ENCODE measurements around the gene RTKN2.

Gene RTKN2

DNA sequence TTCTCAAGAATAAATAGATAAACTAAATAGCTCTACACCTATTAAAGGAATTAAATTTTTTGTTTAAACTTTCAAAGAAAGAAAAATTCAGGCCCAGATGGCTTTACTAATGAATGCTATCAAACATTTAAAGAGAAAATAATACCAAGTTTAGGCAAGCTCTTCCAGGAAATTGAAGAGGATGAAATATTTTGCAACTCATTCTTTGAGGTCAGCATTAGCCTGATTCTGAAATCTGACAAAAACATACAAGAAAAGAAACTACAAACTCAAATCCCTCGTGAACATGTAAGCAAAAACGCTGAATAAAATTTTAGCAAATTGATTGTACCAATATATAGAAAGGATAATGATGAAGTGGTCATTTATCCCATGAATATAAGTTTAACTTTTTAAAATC is 93.4 kb downstream of the RTKN2 start:
- no peak for DNase-seq (ENCODE audit: low read depth in 2 of 2)

DNA sequence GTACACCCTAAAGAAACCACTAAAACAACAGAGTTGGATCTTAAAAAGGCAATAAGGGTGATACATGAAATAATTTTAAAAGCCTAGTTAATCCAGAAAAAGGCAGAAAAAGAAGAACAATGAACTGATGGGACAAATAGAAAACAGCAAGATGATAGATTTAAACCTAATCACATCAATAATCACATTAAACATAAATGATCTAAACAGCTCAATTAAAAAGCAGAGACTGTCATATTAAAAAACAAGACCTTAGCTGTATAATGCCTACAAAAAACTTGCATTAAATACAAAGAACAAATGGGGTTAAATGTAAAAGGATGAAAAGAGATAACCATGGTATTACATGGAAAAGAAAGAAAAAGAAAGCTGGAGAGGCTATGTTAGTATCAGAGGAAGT is 96.2 kb downstream of the RTKN2 start:
- DNase-seq (ENCODE audit: low read depth in 2 of 2) = no peak

DNA sequence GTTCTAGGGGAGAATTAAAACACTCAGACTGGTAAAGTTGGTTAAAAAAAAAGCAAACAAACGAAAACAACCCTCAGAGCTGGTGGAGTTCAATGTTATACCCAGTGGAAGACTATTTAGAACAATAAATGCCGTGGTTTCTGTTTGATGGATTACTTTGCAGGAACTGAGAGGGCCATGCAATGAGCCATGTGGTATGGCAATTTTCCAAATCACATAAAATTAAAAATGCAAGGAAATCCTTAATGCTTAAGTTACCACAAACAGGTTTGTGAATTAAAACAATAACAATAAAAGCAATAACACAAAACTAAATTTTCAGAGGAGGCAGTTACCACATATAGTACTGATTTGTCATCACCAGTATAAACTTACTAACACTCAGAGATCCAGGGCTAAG is 96.9 kb downstream of the RTKN2 start:
- no peak for DNase-seq (ENCODE audit: low read depth in 2 of 2)

DNA sequence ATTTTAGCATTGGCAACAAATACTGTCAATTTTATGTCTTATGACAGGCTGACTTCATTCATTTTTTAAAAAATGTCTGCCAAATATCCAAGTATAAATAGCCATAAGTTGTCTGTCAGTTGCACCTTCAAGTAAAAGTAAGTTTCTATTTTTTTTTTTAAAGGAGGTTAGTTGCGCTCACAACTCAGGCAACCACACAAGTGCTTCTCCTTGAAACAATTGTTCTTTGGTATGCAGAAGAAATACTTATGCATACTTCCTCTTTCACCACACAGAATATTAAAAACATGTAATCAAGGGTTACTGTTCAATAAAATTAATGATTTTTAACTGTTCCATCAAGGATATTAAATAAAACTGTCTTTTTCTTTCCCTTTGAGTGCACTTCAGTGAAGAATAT is 97.9 kb downstream of the RTKN2 start:
- no peak for DNase-seq (ENCODE audit: low read depth in 2 of 2)

DNA sequence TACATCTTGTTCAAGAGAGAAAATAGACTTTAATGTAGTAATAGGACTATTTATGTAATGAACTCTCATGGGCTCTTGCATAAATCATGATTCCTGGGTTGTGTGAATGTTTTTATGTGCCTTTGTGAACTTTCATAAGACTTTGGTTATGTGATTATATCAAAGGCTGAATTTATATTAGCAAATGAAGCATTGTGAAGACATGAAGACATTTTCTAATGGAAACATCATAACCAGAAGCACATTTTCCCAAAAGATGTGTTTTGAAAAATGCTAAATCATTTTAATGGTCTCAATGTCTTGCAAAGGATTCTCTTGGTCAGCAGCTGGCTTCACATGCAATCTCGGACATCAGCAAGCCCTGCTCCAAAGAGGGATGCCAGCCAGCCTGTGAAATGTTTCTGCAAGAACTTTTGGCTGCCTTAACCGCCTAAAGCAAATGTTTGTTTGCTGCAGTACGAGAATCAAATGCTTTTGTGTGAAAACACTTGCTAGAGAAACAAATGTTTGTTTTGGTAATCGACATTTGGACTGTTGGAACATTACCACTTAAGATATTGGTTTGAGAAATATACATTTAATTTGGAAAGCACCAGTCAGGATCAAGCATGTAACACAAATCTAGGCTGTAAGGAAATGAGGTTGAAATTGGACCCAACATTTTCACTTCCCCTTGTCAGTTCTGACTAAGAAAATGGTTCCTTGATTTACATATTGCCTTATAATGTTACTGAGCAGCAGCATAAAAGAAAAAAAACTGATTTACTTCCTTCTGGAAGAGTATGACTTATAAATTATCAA is 102.1 kb downstream of the RTKN2 start:
- DNase-seq (ENCODE audit: low read depth in 2 of 2) = no peak

DNA sequence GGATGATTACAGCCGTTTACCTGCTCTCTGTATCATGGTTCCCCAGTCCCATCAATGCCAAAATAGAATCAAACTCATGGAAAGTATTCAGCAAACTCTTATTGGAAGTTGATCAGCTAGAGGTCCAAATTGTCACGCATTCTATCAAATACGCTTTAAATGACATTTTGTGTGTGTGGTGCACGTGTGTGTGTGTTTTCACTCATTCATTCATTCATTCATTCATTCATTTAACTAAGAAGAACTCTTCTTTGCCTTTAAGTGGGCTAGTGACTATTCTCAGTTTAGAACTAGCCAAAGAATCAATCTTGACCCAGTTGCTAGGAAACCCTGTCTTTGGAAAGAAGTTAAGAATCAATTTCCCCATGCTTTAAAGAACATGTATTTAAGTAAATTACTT is 102.8 kb downstream of the RTKN2 start:
- no peak for DNase-seq (ENCODE audit: low read depth in 2 of 2)

DNA sequence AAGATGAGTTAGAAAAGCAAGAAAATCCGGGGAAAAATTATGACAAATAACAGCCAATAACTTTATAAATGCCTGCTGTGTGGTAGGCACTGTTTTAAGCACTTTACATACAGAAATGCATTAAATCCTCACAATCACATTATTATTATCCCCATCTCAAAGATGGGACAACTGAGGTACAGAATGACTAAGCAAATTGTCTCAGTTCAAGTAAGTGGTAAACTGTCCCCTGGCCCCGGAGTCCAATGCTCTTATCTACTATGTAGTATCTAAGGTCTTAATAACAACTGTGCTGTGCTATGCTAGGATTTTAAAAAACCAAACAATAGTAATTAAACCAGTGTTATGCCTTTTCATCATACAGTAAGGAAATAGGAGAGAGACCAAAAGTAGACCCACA is 105.6 kb downstream of the RTKN2 start:
- DNase-seq (ENCODE audit: low read depth in 2 of 2) = no peak

DNA sequence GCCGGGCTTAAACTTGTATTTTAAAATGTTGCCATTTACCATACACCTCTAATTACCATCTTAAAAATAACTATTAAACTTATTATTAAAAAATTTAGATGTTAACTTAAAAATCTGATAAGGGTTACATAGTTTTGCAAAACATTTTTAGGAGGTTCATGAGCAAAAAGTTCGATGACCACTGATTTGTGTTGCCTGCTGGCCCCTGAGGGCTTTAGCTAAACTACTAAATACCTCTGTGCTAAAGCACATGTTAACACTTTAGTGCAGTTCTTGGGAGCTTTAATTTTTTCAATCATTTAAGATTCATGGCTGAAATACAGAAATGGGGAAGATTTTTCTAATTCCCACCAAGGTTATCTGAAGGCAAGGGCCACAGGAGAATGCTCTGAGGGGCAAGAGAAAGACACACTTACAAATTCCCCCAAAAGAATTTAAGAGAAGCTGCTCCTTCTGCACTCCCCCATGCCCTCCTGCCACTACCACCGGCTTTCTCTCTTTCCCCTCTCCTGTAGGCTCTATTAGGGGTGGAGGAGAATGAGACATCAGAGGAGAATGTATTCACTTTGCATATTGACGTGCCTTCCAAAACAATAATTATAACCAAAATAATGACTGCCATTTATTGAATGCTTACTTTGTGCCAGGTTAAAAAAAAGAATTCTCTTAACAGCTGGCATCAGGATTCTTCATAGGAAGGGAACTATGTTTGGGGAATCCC is 106.2 kb downstream of the RTKN2 start:
- DNase-seq (ENCODE audit: low read depth in 2 of 2) = no peak

DNA sequence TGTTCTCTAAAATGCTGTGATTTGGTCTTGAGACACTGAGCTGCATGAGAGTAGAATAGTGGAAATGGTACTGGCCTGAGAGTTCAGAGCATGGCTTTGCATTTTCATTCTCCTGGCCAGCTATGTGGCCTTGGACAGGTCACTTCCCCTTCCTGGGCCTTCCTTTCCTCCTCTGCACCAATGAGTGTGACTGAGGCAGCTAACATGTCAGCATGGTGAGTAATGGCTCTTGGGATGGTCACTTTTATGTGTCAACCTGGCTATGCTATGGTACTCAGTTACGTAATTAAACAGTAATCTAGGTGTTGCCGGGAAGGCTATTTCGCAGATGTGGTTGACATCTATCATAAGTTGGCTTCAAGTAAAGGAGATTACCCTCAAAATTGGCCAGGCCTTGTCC is 109.3 kb downstream of the RTKN2 start:
- no peak for DNase-seq (ENCODE audit: low read depth in 2 of 2)

DNA sequence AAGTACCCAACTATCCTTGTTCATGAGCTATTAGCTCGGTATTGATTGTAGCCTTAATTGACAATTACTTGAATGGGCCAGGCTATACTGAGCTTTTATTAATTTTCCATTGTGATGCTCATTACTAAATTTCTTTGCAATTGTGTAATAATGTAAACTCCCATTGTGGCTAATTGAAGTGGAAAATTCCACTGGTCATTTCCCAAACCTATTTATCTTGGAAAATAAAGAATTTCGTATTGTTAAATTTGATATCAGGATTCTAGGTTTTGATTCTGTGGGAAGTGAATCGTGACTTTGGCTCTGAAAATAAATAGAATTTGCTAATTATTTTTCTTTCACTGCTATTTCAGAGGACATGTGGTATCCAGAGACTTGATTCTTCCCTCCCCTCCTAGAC is 111.0 kb downstream of the RTKN2 start:
- no peak for DNase-seq (ENCODE audit: low read depth in 2 of 2)

DNA sequence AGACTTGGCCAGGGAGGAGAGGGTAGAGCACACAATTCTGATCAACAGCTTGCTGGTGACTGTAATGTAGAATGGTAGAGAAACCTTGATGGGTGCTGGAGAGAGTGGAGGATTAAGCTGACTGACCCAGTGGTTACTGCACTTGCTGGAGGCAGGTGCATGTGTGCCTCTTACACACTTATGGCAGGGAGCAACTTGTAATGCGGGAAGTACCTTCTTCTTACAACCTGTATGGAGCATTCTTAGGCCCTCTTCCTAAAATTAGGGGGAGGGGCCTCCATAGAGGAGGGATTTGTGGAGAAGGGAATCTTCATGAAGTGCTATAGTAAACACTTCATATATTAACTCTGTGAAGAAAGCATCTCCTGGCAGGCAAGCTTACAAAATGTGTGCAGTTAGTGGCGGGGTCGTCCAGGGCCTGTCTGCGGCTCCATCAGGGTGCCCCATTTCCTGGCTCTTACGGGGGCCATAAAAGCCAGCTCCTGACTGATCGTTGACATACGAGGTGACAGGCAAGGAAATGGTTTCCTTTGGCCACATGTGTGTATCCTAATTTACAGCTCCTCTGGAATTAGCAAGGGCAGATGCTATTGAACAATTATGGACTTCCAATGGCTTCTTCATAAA is 113.5 kb downstream of the RTKN2 start:
- DNase-seq (ENCODE audit: low read depth in 2 of 2) = no peak

DNA sequence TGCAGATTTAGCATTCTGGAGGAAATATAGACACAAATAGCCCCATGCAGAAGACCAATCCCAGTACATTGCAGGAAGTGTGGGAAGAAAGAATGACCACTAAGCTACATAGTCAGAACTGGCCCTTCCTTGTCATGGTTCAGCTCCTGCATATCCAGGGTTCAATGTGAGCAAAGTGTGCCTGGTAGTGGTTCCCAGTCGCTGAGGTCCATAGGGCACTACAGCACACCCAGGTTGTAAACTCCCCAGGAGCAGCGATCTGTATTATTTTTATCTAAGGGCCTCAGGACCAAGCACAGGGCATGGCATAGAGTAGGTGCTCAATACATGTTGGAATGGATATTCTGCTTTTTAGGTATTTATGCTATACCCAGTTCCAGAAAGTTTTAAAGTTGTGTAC is 114.4 kb downstream of the RTKN2 start:
- DNase-seq (ENCODE audit: low read depth in 2 of 2) = no peak

DNA sequence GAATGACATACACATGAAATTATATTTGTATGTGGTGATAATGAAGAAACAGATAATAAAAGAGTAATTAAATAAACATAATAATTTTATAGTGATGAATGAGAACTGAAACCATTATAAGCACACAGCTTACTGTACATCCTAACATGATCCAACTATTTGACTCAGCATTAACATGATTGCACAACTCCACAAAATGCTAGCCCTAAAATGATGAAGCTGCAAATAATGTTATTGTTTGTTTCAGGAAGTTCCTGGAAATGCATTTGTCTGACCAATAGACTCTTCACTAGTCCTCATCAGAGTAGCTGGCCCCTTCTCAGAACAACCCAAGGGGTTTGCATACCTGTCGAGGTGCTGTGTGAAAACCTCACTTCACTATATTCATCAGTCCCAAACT is 115.5 kb downstream of the RTKN2 start:
- DNase-seq (ENCODE audit: low read depth in 2 of 2) = no peak

DNA sequence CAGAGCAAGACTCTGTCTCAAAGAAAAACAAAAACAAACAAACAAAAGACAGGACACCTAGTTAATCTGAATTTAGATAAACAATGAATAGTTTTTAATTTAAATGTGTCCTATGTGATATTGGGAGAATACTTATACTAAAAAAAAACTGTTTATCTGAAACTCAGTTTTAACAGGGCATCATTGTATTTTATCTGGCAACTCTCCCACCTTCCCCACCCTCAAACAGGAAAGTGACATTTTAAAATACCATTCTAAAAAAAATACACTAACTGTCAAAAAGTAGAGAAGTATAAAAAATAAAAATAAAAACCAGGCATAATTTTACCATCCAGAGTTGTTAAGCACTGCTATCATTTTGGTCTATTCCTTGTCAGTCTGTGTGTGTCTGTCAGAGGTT is 119.0 kb downstream of the RTKN2 start:
- DNase-seq (ENCODE audit: low read depth in 2 of 2) = no peak

DNA sequence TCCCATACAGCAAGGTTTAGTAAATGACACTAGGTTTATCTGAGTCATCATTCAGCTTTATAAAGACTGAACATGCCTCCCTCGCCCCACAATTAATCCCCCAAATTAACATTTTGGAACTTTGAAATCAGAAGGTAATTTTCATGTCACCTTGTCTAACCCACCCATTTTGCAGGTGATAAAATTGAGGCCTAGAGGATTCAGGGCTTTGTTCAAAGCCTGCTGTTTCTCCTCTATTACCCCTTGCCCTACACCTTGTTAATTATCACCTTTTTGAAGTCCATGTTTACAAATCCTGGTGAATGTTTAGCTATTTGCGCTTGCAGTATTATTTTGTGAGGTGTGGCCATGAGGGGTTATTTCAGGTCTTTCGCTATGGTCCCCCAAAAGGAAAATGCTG is 120.5 kb downstream of the RTKN2 start:
- DNase-seq (ENCODE audit: low read depth in 2 of 2) = no peak

DNA sequence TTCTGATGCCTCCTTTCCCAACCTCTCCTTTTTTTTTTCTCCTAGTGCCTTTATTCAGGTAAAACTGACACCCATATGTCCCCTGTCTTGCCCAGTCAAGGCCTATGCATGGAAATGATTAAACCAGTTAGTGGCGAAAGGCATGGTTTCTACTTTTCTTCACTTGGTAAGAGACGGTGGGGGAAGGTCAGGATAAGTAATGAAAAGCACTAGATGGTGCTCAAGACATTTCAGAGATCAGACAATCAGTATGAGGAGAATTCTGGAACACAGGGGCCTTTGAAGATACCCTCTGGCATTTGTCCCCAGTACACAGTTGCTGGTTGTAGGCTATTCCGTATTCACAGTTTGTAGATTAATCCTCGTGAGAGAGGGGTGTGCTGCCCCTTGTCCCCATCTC is 121.2 kb downstream of the RTKN2 start:
- no peak for DNase-seq (ENCODE audit: low read depth in 2 of 2)

DNA sequence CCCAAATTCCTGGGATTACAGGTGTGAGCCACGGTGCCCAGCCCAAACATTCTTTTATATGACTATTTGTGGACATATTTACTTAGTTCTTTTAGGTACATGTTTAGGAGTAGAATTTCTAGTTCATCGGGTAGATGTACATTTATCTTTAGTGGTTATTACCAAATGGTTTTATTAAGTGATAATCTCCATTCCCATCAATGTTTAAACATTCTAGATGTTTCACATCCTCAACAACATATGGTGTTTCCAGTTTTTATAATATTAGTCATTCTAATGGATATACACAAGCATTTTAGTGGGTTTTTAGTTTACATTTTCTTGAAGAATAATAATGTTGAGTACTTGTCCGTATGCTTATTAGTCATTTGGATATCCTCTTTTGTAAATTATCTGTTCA is 131.7 kb downstream of the RTKN2 start:
- no peak for DNase-seq (ENCODE audit: low read depth in 2 of 2)

DNA sequence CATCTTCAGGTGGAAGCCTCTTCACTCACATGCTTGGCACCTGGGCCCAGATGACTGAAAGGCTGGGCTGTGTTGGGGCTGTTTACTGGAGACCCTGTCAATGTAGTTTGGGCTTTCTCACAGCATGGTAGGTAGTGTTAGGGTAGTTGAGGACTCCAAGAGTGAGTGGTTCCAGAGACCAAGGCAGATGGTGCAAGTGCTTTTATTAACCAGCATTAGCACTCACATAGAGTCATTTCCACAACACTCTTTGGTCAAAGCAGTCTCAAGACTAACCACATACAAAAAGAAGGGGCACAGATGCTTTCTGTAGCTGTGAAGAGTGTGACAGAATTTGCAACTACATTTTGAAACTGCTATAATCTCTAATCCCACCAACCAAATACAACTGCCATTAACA is 135.0 kb downstream of the RTKN2 start:
- no peak for DNase-seq (ENCODE audit: low read depth in 2 of 2)
